HG03457 (cell line): ENCODE measurements around the gene AFMID.

Experiments used
- ATAC-seq: cut with Tn5 transposase; IDR thresholded peaks from one replicate; pipeline ENCODE4 v1.9.1; 2021; ENCODE audit warnings: moderate number of reproducible peaks; ENCODE audit not compliant: unreplicated experiment

The AFMID gene

GRCh38 chr17:78176548-78177025, 10.6 kb upstream of the AFMID start:
- ATAC-seq, result no peak

DNA sequence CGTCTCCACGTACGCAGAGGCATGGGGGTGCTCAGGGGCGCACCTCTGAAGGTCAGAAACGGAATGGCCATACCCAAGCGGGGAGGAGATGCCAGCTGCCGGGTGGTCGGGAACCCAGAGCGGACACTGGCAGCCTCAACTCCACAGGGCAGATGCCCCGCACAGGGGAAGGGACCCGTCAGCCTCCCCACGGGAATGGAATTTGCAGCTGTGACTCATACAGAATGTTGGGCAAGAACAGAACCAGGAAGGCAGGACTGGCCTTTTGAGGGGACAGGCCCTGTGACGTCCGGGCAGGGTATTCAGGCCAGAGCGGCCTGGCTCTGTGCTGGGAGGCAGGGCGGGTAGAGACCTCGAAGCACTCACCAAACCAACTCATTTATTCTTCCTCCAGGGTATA, 7.8 kb upstream of the AFMID start:
- ATAC-seq, result no peak

DNA sequence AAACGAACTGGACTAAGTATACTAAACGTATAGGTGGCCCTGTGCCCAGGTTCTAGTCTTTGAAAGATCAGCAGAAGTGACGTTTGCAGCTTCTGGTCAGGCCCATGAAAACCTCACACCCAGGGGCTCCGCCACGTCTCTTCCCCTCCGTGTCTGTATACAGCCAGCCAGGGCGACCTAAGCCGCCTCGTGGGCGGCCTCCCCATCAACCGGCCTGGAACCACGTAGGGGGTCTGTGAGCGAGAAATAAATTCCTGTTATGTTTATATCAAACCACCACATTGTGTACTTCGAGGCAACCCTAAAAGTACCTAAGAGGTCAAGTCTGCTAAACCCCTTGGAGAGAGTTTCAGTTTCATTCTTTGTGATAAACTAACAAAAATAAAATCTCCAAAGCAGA, 7.1 kb upstream of the AFMID start:
- no peak for ATAC-seq

DNA sequence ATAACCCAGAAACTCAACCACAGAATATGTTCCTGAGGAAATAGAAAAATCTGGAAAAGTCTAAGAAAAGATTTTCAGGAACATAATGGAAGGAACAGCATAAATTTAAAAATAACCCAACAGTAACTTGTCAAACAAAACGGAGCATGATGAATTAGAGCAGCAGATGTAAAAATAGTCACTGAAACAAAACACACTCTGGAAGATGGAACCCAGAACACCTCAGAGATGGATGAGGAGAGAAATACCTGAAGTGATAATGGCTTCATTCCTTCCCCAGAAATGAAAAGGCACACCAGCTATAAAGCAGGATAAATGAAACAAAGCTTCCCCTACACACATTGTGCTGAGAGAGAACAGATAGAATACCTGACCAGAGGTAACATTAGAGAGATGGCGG, 6.7 kb upstream of the AFMID start:
- no peak for ATAC-seq

GRCh38 chr17:78182504-78182903, 4.7 kb upstream of the AFMID start:
- no peak for ATAC-seq

DNA sequence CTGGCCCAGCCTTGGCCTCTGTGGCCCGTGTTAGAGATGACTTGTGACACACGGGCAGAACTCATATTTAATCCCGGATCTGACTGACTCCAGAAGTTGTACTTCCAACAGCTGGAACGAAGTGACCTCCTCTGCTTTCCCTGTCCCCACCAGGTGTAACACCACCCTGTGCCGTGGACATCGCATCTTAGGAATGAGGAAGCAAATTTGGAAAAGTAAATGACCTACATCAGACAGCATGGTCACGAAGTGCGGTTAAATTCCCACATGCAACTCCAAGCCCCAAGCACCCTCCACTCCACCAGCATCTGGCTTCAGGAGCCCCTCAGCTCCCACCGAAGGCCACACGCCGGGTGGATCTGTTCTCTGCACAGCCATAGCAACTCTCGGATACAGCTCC, 3.2 kb upstream of the AFMID start:
- no peak for ATAC-seq

- ATAC-seq, result no peak
These were observed 2.8 kb upstream of the AFMID start for GRCh38 chr17:78184351-78184750.

GRCh38 chr17:78184868-78185267, 2.3 kb upstream of the AFMID start:
- ATAC-seq, result no peak

DNA sequence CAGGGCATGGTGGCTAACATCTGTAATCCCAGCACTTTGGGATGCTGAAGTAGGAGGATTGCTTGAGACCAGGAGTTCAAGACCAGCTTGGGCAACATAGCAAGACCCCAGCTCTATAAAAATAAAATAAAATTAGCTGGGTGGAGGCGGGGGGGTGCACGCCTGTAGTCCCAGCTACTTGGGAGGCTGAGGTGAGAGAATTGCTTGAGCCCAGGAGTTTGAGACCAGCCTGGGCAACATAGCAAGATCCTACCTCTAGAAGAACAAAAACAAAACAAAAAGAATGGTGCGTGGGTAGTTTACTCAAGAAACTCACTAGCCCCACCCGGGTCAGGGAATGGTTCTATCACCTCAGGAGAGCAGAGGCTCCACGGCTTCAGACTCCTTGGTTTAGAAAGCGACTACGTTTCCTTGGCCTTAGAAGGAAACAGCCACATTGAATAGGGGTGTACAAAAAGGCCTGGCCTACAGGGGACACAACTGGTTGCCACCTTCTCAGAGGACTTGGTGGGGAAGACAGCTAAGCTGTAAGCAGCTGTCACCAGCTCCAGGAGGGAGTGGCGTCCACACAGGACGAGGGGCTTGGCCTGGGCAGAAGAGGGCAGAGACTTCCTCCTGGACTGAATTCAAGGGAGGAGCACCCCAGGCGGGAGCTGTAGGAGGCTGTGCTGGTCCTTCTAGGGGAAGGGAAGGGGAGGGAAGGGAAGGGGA, 1.0 kb upstream of the AFMID start:
- no peak for ATAC-seq

GRCh38 chr17:78196716-78197115, 9.6 kb downstream of the AFMID start:
- ATAC-seq, result no peak

DNA sequence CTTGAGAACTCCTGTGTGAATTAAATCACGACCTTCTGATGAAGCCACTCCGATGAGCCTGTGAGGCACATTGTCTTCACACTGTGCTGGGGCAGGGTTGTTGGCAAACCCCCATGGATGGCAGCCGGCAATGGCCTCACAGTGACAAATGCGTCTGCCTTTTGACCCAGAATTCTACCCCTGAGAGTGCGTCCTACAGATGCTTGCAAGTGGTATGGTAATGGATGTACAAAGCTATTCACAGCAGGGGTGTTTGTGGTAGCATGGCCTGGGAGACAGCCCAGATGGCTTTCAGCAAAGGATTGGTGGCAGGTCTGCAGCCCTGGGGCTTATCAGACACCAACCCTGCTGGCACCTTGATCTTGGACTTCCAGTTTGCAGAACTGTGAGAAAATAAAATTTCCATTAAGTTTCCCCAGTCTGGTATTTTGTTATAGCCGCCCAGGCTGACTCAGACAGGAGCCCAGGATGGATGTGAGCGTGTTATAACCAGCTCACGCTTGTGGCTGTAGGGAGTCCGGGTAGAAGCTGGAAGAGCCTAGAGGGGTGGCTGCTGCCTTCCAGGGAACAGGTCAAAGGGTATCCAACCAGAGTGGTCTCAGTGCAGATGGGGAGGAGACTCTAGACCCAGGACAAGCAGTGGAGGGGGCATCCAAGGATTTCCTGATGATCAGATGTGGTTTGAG, 10.1 kb downstream of the AFMID start:
- no peak for ATAC-seq

GRCh38 chr17:78200451-78200850, 13.3 kb downstream of the AFMID start:
- no peak for ATAC-seq

- ATAC-seq, result no peak
These were observed 15.5 kb downstream of the AFMID start for GRCh38 chr17:78202666-78203065.

DNA sequence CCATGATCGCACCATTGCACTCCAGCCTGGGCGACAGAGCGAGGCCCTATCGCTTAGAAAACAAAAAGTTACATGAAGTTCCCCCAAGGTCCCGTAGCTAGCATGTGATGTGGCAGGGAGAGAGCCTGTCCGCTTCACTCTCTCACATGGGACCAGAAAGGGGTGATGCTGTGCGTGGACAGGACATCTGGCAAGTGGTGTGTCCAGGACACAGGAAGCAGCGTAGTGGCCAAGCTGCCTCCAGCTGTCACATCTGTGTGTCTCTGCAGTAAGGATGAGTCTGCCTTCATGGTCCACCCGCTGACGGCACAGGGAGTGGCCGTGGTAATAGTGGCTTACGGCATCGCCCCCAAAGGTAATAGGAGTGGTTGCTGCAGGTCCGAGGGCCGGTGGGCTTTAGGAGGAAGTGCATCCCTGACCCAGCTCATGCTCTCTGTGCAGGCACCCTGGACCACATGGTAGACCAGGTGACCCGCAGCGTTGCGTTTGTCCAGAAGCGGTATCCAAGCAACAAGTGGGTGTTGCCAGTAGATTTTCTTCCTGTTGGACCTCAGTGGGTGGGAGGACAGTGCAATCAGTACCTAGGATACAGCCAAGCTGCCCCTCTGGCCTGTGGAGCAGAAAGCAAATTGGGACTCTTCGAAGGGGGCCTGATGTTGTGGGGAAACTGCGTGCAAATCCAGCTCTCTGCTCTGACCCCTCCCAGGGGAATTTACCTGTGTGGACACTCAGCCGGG, 17.4 kb downstream of the AFMID start:
- no peak for ATAC-seq

DNA sequence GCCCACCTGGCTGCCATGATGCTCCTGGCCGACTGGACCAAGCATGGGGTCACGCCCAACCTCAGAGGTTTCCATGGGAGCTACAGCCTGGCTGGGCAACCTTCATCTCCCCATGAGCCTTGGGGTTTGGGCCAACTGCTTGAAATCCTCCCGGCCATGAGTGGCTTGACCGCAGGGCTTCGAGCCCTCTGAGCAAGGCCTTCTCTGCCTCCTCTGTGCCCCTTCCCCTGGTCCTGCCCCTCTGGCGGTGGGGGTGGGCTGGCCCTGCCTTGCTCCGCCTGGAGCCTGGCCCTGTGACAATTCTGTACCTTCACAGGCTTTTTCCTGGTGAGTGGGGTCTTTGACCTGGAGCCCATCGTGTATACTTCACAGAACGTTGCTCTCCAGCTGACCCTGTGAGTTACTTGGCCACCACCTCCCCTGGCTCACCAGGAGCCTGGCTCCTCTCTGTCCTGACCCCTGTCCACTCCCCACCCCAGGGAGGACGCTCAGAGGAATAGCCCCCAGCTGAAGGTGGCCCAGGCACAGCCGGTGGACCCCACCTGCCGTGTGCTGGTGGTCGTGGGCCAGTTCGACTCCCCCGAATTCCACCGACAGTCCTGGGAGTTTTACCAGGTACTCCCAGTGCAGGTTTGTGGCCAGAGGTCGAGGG, 18.1 kb downstream of the AFMID start:
- ATAC-seq, result no peak

DNA sequence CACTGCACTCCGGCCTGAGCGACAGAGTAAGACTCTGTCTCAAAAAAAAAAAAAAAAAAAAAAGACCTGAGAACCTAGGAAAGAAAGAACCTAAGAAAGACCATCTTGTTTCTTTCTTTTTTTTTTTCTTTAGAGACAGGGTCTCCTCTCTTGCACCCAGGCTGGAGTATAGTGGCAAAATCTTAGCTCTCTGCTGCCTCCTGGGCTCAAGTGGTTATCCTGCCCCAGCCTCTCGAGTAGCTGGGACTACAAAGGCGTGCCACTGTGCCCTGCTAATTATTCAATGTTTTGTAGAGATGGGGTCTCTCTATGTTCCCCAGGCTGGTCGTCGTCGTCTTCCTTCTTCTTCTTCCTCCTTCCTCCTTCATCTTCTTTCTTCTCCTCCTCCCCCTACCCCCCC, 19.1 kb downstream of the AFMID start:
- no peak for ATAC-seq

DNA sequence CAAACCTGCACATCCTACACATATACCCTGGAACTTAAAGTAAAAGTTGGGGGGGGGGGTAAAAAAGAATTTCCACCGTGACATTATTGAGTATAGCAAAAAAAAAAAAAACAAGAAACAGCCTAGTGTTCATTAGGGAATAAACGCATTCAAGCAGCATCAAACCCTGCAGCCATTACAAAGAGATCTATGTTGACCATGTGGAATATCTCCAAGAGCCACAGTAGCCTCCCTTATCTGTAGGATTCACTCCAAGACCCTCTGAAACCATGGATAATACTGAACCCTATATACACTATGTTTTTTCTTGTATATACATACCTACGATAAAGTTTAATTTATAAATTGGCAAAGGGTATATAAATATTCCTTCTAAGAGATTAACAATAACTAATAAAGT, 21.3 kb downstream of the AFMID start:
- ATAC-seq, result no peak

DNA sequence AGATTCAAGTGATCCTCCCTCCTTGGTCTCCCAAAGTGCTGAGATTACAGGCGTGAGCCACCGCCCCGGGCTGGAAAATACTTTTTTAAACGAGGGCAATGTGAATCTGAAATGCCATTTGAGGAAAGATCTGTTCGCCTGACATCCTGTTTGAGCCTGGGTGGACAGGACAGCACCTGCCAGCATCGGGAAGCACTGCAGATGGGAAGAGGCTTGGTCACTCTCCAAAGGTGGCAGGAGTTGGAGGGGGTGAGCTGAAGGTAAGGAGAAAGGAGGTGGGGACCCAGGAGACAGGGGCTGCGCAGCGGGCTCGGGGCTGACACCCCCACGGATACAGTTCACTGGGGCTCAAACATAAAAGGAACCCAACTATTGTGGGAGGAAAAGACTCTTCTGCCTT, 22.9 kb downstream of the AFMID start:
- no peak for ATAC-seq

GRCh38 chr17:78211032-78211431, 23.9 kb downstream of the AFMID start:
- ATAC-seq, result no peak

DNA sequence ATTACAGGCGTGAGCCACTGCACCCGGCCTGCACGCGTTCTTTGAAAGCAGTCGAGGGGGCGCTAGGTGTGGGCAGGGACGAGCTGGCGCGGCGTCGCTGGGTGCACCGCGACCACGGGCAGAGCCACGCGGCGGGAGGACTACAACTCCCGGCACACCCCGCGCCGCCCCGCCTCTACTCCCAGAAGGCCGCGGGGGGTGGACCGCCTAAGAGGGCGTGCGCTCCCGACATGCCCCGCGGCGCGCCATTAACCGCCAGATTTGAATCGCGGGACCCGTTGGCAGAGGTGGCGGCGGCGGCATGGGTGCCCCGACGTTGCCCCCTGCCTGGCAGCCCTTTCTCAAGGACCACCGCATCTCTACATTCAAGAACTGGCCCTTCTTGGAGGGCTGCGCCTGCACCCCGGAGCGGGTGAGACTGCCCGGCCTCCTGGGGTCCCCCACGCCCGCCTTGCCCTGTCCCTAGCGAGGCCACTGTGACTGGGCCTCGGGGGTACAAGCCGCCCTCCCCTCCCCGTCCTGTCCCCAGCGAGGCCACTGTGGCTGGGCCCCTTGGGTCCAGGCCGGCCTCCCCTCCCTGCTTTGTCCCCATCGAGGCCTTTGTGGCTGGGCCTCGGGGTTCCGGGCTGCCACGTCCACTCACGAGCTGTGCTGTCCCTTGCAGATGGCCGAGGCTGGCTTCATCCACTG, 27.0 kb downstream of the AFMID start, which contains the start of gene BIRC5:
Gene BIRC5, plus strand, starts transcription at position 238 of the 690 bp plus-strand sequence. Its CDS starts 64 bp downstream, at position 302.
- ATAC-seq, result no peak

- ATAC-seq, result no peak
These were observed 27.5 kb downstream of the AFMID start for GRCh38 chr17:78214706-78215061.
